Activated CD4-positive, alpha-beta T cell treated with anti-CD3 and anti-CD28 coated beads, Interleukin-10, Interleukin-2, amounts not matched to agents 100 ng/mL and 50 ng/mL, durations not matched to agents 16 hours and 8 hours (primary cell): ENCODE measurements around the gene ACP6.
A peak's percentile ranks its signal among the peaks of the same experiment; 100 is the strongest.
"Not testable (repeated sequence)": the region's sequence is repeated elsewhere in the genome, so short reads cannot be mapped to it uniquely, and the experiment has no call there.

ENCODE experiments used
- DNase-seq: peaks from one replicate; pipeline ENCODE4 v3.0.0-alpha.2; 2020

ACP6 gene

GRCh38 chr1:147670319-147671001, at the start of gene ACP6:
ACP6 (minus strand) TSS chr1:147670524; CDS start chr1:147670048, 476 bp downstream.
- DNase-seq: peak; percentile 96

- DNase-seq: no peak
These were observed 49.4 kb upstream of the ACP6 start for GRCh38 chr1:147719711-147720225.

GRCh38 chr1:147719029-147719698, 48.8 kb upstream of the ACP6 start:
- no peak for DNase-seq

- no peak for DNase-seq
These were observed 47.4 kb upstream of the ACP6 start for GRCh38 chr1:147717706-147718097.

- no peak for DNase-seq
These were observed 46.9 kb upstream of the ACP6 start for GRCh38 chr1:147717051-147717705.

GRCh38 chr1:147712605-147713004, 42.3 kb upstream of the ACP6 start:
- no peak for DNase-seq

- DNase-seq: peak; percentile 67
These were observed 30.0 kb upstream of the ACP6 start for GRCh38 chr1:147700042-147701006.

GRCh38 chr1:147699686-147700041, 29.3 kb upstream of the ACP6 start:
- DNase-seq: no peak

- DNase-seq: no peak
These were observed 12.9 kb upstream of the ACP6 start for GRCh38 chr1:147683163-147683763.

GRCh38 chr1:147680608-147681235, 10.4 kb upstream of the ACP6 start:
- DNase-seq: not testable (repeated sequence)

GRCh38 chr1:147677681-147678080, 7.4 kb upstream of the ACP6 start:
- not testable (repeated sequence) for DNase-seq

GRCh38 chr1:147676311-147677085, 6.2 kb upstream of the ACP6 start:
- no peak for DNase-seq

GRCh38 chr1:147673816-147674215, 3.5 kb upstream of the ACP6 start:
- no peak for DNase-seq

- no peak for DNase-seq
These were observed 3.1 kb upstream of the ACP6 start for GRCh38 chr1:147673406-147673805.

GRCh38 chr1:147669469-147670318, 630 bp downstream of the ACP6 start:
- peak; percentile 58 for DNase-seq

GRCh38 chr1:147665521-147665920, 4.8 kb downstream of the ACP6 start:
- DNase-seq: no peak

GRCh38 chr1:147664206-147664605, 6.1 kb downstream of the ACP6 start:
- no peak for DNase-seq

- DNase-seq: no peak
These were observed 15.8 kb downstream of the ACP6 start for GRCh38 chr1:147654511-147654910.

GRCh38 chr1:147652306-147652705, 18.0 kb downstream of the ACP6 start:
- DNase-seq: no peak

- no peak for DNase-seq
These were observed 18.9 kb downstream of the ACP6 start for GRCh38 chr1:147651466-147651865.
